ENCODE data around the gene MRPL49. TPM values are rescaled to one million over a fixed set of nuclear protein-coding genes. Genes with fewer than 3 reads are reported as not detected.

Gene MRPL49
- total and polyA plus RNA-seq, 9 of the 15 experiments (the other 6 are each of a cell fraction or from before 2014, with no cell fraction given) = 74.3 to 132 (median 91.2) TPM

- TF ChIP-seq FIP1L1 (IDR thresholded peaks at IDR 0.05; ENCODE audit: low read depth, low read length, poor library complexity, severe bottlenecking) (peak; percentile 97), MAZ (CRISPR knock-in tag; conservative IDR thresholded peaks at IDR 0.05 in 1 of 2, IDR thresholded peaks at IDR 0.05 in 1 of 2) (peak; percentile 66 to 89), ELF4 (CRISPR knock-in tag; IDR thresholded peaks at IDR 0.05) (no peak), STAT5A (IDR thresholded peaks at IDR 0.05; ENCODE audit: borderline replicate concordance, low read length) (peak; percentile 15; the same call in 1 of the 2 replicates), POLR2A (conservative IDR thresholded peaks at IDR 0.05) (peak; percentile 92), PRPF4 (IDR thresholded peaks at IDR 0.05; ENCODE audit: insufficient read depth, low read depth, low read length, poor library complexity, severe bottlenecking) (peak; percentile 38), PHF20 (IDR thresholded peaks at IDR 0.05; ENCODE audit: partially characterized antibody) (peak; percentile 90), HNRNPL (IDR thresholded peaks at IDR 0.05; ENCODE audit: low read depth, low read length) (peak; percentile 47; the same call in 1 of the 2 replicates), BRD9 (IDR thresholded peaks at IDR 0.05; ENCODE audit: low read depth, partially characterized antibody) (no peak), TBL1XR1 (IDR thresholded peaks at IDR 0.05; ENCODE audit: low read length in 2 of 2) (peak in 1 of 2 experiments; percentile 44; a peak in 2 of 4 replicates), MAX (CRISPR knock-in tag; IDR thresholded peaks at IDR 0.05) (peak; percentile 83), TSHZ1 (CRISPR knock-in tag; IDR thresholded peaks at IDR 0.05) (no peak), RUNX1 (IDR thresholded peaks at IDR 0.05; ENCODE audit: low read depth) (0 out of 2 replicates have a peak, but pooled peaks have one; percentile 25), ZNF766 (CRISPR knock-in tag; conservative IDR thresholded peaks at IDR 0.05) (no peak), ELK3 (CRISPR knock-in tag; IDR thresholded peaks at IDR 0.05) (no peak), ZNF778 (CRISPR knock-in tag; IDR thresholded peaks at IDR 0.05) (no peak), FOXK1 (CRISPR knock-in tag; IDR thresholded peaks at IDR 0.05; ENCODE audit: borderline replicate concordance) (0 out of 2 replicates have a peak, but pooled peaks have one; percentile 16), SIX5 (IDR thresholded peaks at IDR 0.05; ENCODE audit: borderline replicate concordance in 1 of 2, insufficient read depth in 1 of 2, low read depth in 1 of 2, low read length in 2 of 2) (peak; percentile 32 to 33; a peak in 2 of 4 replicates), KLF16 (IDR thresholded peaks at IDR 0.05) (peak; percentile 57; the same call in 1 of the 2 replicates), ZSCAN32 (CRISPR knock-in tag; IDR thresholded peaks at IDR 0.05) (no peak), SIN3B (IDR thresholded peaks at IDR 0.05; ENCODE audit: low read depth) (peak; percentile 94)
- TF ChIP-seq, protein P1, sequence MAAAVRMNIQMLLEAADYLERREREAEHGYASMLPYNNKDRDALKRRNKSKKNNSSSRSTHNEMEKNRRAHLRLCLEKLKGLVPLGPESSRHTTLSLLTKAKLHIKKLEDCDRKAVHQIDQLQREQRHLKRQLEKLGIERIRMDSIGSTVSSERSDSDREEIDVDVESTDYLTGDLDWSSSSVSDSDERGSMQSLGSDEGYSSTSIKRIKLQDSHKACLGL (CRISPR knock-in tag; IDR thresholded peaks at IDR 0.05; ENCODE audit: borderline replicate concordance, poor library complexity, severe bottlenecking) = peak; percentile 56
These were observed 4.7 kb upstream of the MRPL49 start, which contains the start of gene ZNHIT2 (continued) for GRCh38 chr11:65117206-65118096.
